H1 (cell line): Measurements from ENCODE around the gene KLHL41. TPM values are rescaled to one million over a fixed set of nuclear protein-coding genes. Genes with fewer than 3 reads are reported as not detected.
A peak's percentile ranks its signal among the peaks of the same experiment; 100 is the strongest.

ENCODE experiments used
- BRCA1 ChIP-seq: IDR thresholded peaks from 2 replicates; pipeline ENCODE4 v1.6.1; 2012; ENCODE audit warnings: low read depth, low read length, improper control_type of control experiment
- CBX5 ChIP-seq: fragments of 300-800, 300-1000 bp; sonication (generic); IDR thresholded peaks from 2 replicates; pipeline ENCODE4 v1.7.1; 2016; ENCODE audit warnings: antibody characterized with exemption, low read length, low read depth
- CBX8 ChIP-seq: fragments of 300-800, 300-1000 bp; sonication (generic); IDR thresholded peaks from 2 replicates; pipeline ENCODE4 v1.7.1; 2016; ENCODE audit warnings: low read depth, low read length, borderline replicate concordance
- CREB1 ChIP-seq: IDR thresholded peaks from 2 replicates; pipeline ENCODE4 v1.6.1; 2012; ENCODE audit warnings: inconsistent platforms
- CTBP2 ChIP-seq: IDR thresholded peaks from 2 replicates; pipeline ENCODE4 v1.7.0; 2011; ENCODE audit warnings: borderline replicate concordance, mild to moderate bottlenecking, moderate library complexity, mixed read lengths, low read length; ENCODE audit not compliant: insufficient read depth, insufficient read length
- CTCF ChIP-seq, 3 experiments: IDR thresholded peaks; 1 replicate in 2 of 3; 2 replicates in 1 of 3; pipeline versions ENCODE4 v1.5.1 to v1.6.1; 2011; ENCODE audit warnings: low read length in 3 of 3, mild to moderate bottlenecking in 3 of 3, inconsistent platforms in 2 of 3, low read depth in 1 of 3, moderate library complexity in 1 of 3; ENCODE audit not compliant: insufficient read depth in 1 of 3; ENCODE audit errors: control extremely low read depth in 1 of 3
- EZH2 ChIP-seq: fragments of 200-600 bp; sonication (generic); IDR thresholded peaks from 2 replicates; pipeline ENCODE4 v1.7.1; 2012; ENCODE audit warnings: low read depth, mild to moderate bottlenecking, moderate library complexity, low read length, inconsistent platforms; ENCODE audit not compliant: severe bottlenecking
- GTF2F1 ChIP-seq: IDR thresholded peaks from 2 replicates; pipeline ENCODE4 v1.6.1; 2012; ENCODE audit warnings: low read depth, low read length, improper control_type of control experiment, borderline replicate concordance
- HDAC6 ChIP-seq: IDR thresholded peaks from one replicate; pipeline ENCODE4 v1.7.1; 2012; ENCODE audit warnings: low read depth, mild to moderate bottlenecking, inconsistent platforms, low read length, moderate library complexity
- JUND ChIP-seq: IDR thresholded peaks from 2 replicates; pipeline ENCODE4 v1.6.1; 2011; ENCODE audit warnings: mild to moderate bottlenecking, improper control_type of control experiment, low read length
- KDM4A ChIP-seq: IDR thresholded peaks from one replicate; pipeline ENCODE4 v1.7.1; 2012; ENCODE audit warnings: low read depth, mild to moderate bottlenecking, moderate library complexity, low read length, inconsistent platforms; ENCODE audit not compliant: severe bottlenecking
- POU5F1 ChIP-seq: IDR thresholded peaks from 2 replicates; pipeline ENCODE4 v1.6.1; 2011; ENCODE audit warnings: low read depth, mild to moderate bottlenecking, low read length, moderate library complexity
- RNF2 ChIP-seq: fragments of 200-900, 300-1000 bp; sonication (generic); IDR thresholded peaks from 2 replicates; pipeline ENCODE4 v1.7.1; 2016; ENCODE audit warnings: borderline replicate concordance, low read depth, mild to moderate bottlenecking, antibody characterized with exemption, low read length; ENCODE audit not compliant: poor library complexity, severe bottlenecking; ENCODE audit errors: missing control alignments
- RXRA ChIP-seq: IDR thresholded peaks from 2 replicates; pipeline ENCODE4 v1.6.1; 2011; ENCODE audit warnings: low read depth, mild to moderate bottlenecking, low read length, moderate library complexity; ENCODE audit not compliant: insufficient read depth
- SIN3A ChIP-seq, 2 experiments: IDR thresholded peaks in 1 of 2; conservative IDR thresholded peaks in 1 of 2; 2 replicates each; pipeline ENCODE4 v1.6.1; 2011 to 2012; ENCODE audit warnings: low read length in 2 of 2, improper control_type of control experiment in 1 of 2, low read depth in 1 of 2, mild to moderate bottlenecking in 1 of 2
- SIRT6 ChIP-seq: IDR thresholded peaks from one replicate; pipeline ENCODE4 v1.7.1; 2012; ENCODE audit warnings: low read length, inconsistent platforms
- SRF ChIP-seq: IDR thresholded peaks from 2 replicates; pipeline ENCODE4 v1.6.1; 2011; ENCODE audit warnings: mild to moderate bottlenecking, low read depth, low read length, moderate library complexity
- TBP ChIP-seq: IDR thresholded peaks from 2 replicates; pipeline ENCODE4 v1.6.1; 2011; ENCODE audit warnings: low read depth, low read length, improper control_type of control experiment
- USF2 ChIP-seq: IDR thresholded peaks from 2 replicates; pipeline ENCODE4 v1.6.1; 2011; ENCODE audit warnings: low read length, improper control_type of control experiment
- YY1 ChIP-seq: IDR thresholded peaks from 2 replicates; pipeline ENCODE4 v1.6.1; 2011; ENCODE audit warnings: low read depth, mild to moderate bottlenecking, low read length
- polyA plus RNA-seq, 7 experiments: library from polyadenylated mRNA; depleted of rRNA in 3 of 7; stranded (reverse) in 5 of 7; unstranded in 2 of 7; fragments of >200 nt in 5 of 7; fragments of 200-250 nt in 2 of 7; gene quantifications; 1 replicate in 5 of 7; 2 replicates in 1 of 7; 4 replicates in 1 of 7; pipeline versions ENCODE4 v1.2.1 to v1.2.3, GENCODE V29; 2011 to 2013; ENCODE audit warnings: missing spikeins in 2 of 7, mixed read lengths in 2 of 7
- total RNA-seq: library from RNA; stranded (reverse); fragmentation: NEBNext Ultra II Directional; extraction: Animal tissue kit (Norgen Biotek cat#: 25700); gene quantifications from 2 replicates; pipeline ENCODE4 v1.2.1, GENCODE V29; 2021

The KLHL41 gene
- total and polyA plus RNA-seq, 2 of the 8 experiments (the other 6 are each of a cell fraction or from before 2014, with no cell fraction given) = not detected

- TF ChIP-seq CBX8 (no peak), EZH2 (peak; percentile 44), GTF2F1 (no peak), CTCF (IDR thresholded peaks at IDR 0.05; ENCODE audit: control extremely low read depth in 1 of 3, insufficient read depth in 1 of 3, low read depth in 1 of 3, low read length in 3 of 3) (peak; percentile 31 to 55 (median 44)), SIRT6 (no peak), CREB1 (peak; percentile 92), HDAC6 (no peak), KDM4A (peak; percentile 98), YY1 (no peak), POU5F1 (no peak), RXRA (no peak), SIN3A (conservative IDR thresholded peaks at IDR 0.05 in 1 of 2, IDR thresholded peaks at IDR 0.05 in 1 of 2; ENCODE audit: low read depth in 1 of 2, low read length in 2 of 2) (peak; percentile 71 to 92; a peak in 2 of 4 replicates), TBP (no peak), USF2 (no peak), SRF (no peak), JUND (no peak), RNF2 (peak; percentile 35), BRCA1 (no peak), CTBP2 (peak; percentile 43), CBX5 (no peak)
Observed at GRCh38 chr2:169479257-169480078, 30.0 kb upstream of the KLHL41 start, which contains the start of gene BBS5 (continued).
